DND-41 (cell line): ENCODE measurements around the gene PCP2.

Experiments
- ATAC-seq: fragments of 200-7000 bp; cut with Tn5 transposase; 3 replicates; pipeline ENCODE4 v1.9.1; 2021; ENCODE audit warnings: low read depth; ENCODE audit not compliant: insufficient read depth
- DNase-seq: peaks from one replicate; pipeline ENCODE4 v3.0.0-alpha.2; 2020
- H2AFZ ChIP-seq: 2 replicates; pipeline ENCODE4 v1.6.0; 2012; ENCODE audit warnings: low read depth, low read length
- H3K27ac ChIP-seq: 2 replicates; pipeline ENCODE4 v1.5.1; 2012; ENCODE audit warnings: low read length, inconsistent platforms
- H3K27me3 ChIP-seq: fragments of 200-600 bp; sonication (generic); 2 replicates; pipeline ENCODE4 v1.6.0; 2012; ENCODE audit warnings: low read length, mild to moderate bottlenecking, inconsistent platforms; ENCODE audit not compliant: insufficient read depth, poor library complexity
- H3K36me3 ChIP-seq: 2 replicates; pipeline ENCODE4 v1.5.1; 2012; ENCODE audit warnings: low read length, inconsistent platforms; ENCODE audit not compliant: insufficient read depth
- H3K4me1 ChIP-seq: 2 replicates; pipeline ENCODE4 v1.5.1; 2012; ENCODE audit warnings: mild to moderate bottlenecking, low read length; ENCODE audit not compliant: insufficient read depth
- H3K4me2 ChIP-seq: 2 replicates; pipeline ENCODE4 v1.6.0; 2012; ENCODE audit warnings: mild to moderate bottlenecking, moderate library complexity, low read length, inconsistent platforms; ENCODE audit not compliant: insufficient read depth
- H3K4me3 ChIP-seq, 2 experiments: fragments of 200-600 bp in 1 of 2; shearing (Covaris generic) in 1 of 2; 2 replicates each; pipeline ENCODE4 v1.5.1; 2012 to 2016; ENCODE audit warnings: inconsistent platforms in 2 of 2, low read length in 2 of 2, mild to moderate bottlenecking in 2 of 2, low read depth in 1 of 2, moderate library complexity in 1 of 2
- H3K79me2 ChIP-seq: 2 replicates; pipeline ENCODE4 v1.6.0; 2012; ENCODE audit warnings: low read length, inconsistent platforms; ENCODE audit not compliant: insufficient read depth
- H3K9ac ChIP-seq: 2 replicates; pipeline ENCODE4 v1.6.0; 2012; ENCODE audit warnings: low read depth, mild to moderate bottlenecking, inconsistent platforms, low read length, moderate library complexity
- H3K9me3 ChIP-seq: 2 replicates; pipeline ENCODE4 v1.5.1; 2012; ENCODE audit warnings: low read length, moderate library complexity, mild to moderate bottlenecking, inconsistent platforms; ENCODE audit not compliant: insufficient read depth, severe bottlenecking
- H4K20me1 ChIP-seq: 2 replicates; pipeline ENCODE4 v1.6.0; 2012; ENCODE audit warnings: low read length; ENCODE audit not compliant: insufficient read depth
- EZH2 ChIP-seq: IDR thresholded peaks from 3 replicates; pipeline ENCODE4 v1.6.1; 2012; ENCODE audit warnings: borderline replicate concordance, low read depth, mild to moderate bottlenecking, moderate library complexity, low read length, inconsistent platforms; ENCODE audit not compliant: severe bottlenecking
- TF ChIP-seq, protein P1 (sequence below): IDR thresholded peaks from 2 replicates; pipeline ENCODE4 v1.5.1; 2012; ENCODE audit warnings: borderline replicate concordance, low read length, moderate library complexity, mild to moderate bottlenecking; ENCODE audit not compliant: poor library complexity, severe bottlenecking; ENCODE audit errors: extremely low read depth

PCP2 gene

DNA sequence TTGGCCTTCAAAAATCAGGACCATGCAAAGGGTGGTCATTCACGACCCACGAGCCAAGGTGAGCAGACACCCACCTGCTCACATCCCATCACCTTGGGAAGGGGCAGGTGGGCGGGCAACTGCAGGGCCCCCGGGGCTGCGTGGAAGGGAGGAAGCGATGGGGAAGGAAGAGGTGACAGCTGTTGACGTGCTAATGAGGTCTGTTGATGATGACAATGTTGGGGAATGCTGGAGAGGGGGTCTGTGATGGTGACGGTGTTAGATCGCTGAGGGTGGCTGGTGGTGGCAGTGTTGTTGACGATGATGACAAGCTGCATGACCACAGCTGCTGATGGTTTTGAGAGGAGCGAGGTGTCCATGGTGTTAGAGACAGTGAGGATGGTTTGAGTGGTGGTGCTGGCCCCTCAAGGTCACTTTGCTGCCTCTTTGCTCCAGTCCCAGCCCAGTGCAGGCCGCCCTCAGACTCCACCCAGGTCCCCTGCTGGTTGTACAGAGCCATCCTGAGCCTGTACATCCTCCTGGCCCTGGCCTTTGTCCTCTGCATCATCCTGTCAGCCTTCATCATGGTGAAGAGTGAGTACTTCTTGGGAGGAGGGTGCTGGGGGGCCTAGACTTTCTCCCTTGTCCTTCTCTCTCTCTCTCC lies 44.3 kb upstream of the PCP2 start:
- DNase-seq: no peak

DNA sequence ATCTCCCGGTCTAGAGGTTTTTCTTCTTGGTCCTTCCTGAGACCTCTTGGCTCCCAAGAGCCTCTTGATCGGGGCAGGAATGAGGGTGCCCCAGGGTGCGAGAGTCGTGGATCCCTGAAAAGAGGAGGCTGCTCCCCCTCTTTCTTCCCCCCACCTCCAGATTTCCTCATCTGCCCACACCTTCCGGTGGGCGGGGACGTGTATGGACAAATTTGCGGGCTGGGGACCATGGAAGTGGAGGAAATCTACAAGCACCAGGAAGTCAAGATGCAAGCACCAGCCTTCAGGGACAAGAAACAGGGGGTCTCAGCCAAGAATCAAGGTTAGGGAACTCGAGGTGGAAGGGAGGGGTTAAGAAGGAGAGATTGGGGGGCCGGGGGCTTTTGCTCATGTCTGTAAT lies 43.3 kb upstream of the PCP2 start, which contains the start of gene MCEMP1:
MCEMP1 (plus strand) TSS at position 237 of the 400 bp plus-strand sequence; CDS start at position 268, 31 bp downstream.
- no peak for TF ChIP-seq EZH2
- TF ChIP-seq, protein P1, sequence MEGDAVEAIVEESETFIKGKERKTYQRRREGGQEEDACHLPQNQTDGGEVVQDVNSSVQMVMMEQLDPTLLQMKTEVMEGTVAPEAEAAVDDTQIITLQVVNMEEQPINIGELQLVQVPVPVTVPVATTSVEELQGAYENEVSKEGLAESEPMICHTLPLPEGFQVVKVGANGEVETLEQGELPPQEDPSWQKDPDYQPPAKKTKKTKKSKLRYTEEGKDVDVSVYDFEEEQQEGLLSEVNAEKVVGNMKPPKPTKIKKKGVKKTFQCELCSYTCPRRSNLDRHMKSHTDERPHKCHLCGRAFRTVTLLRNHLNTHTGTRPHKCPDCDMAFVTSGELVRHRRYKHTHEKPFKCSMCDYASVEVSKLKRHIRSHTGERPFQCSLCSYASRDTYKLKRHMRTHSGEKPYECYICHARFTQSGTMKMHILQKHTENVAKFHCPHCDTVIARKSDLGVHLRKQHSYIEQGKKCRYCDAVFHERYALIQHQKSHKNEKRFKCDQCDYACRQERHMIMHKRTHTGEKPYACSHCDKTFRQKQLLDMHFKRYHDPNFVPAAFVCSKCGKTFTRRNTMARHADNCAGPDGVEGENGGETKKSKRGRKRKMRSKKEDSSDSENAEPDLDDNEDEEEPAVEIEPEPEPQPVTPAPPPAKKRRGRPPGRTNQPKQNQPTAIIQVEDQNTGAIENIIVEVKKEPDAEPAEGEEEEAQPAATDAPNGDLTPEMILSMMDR: no peak
- Histone ChIP-seq H3K36me3 (peaks cover 2% of the 10 kb centered on the region; the same call in 1 of the 2 replicates), H3K79me2 (peaks cover 12% of the 10 kb centered on the region), H4K20me1 (peaks cover 4% of the 10 kb centered on the region; the same call in 1 of the 2 replicates), H3K4me3 (no peak within 1 kb of the TSS), H3K4me2 (no peak within 1 kb of the TSS), H3K9me3 (no peaks in the 10 kb centered on the region), H3K27me3 (no peaks in the 10 kb centered on the region), H2AFZ (no peak within 1 kb of the TSS), H3K27ac (no peak within 1 kb of the TSS), H3K9ac (no peak within 1 kb of the TSS), H3K4me1 (peaks cover 34% of the 10 kb centered on the region)
- ATAC-seq (no peak), DNase-seq (no peak)

More for the DNA sequence above, 44.3 kb upstream of the PCP2 start:
- Histone ChIP-seq H3K79me2 (peaks cover 21% of the 10 kb centered on the region), H3K9me3 (no peaks in the 10 kb centered on the region), H3K4me2 (no peak overlapping the region), H4K20me1 (peaks cover 14% of the 10 kb centered on the region), H2AFZ (no peak overlapping the region), H3K9ac (no peak overlapping the region), H3K27me3 (no peaks in the 10 kb centered on the region), H3K4me3 (no peak overlapping the region), H3K4me1 (peaks cover 42% of the 10 kb centered on the region), H3K36me3 (peaks cover 11% of the 10 kb centered on the region), H3K27ac (no peak overlapping the region)
- no peak for ATAC-seq
- no peak for TF ChIP-seq EZH2
- TF ChIP-seq, protein P1: no peak

DNA sequence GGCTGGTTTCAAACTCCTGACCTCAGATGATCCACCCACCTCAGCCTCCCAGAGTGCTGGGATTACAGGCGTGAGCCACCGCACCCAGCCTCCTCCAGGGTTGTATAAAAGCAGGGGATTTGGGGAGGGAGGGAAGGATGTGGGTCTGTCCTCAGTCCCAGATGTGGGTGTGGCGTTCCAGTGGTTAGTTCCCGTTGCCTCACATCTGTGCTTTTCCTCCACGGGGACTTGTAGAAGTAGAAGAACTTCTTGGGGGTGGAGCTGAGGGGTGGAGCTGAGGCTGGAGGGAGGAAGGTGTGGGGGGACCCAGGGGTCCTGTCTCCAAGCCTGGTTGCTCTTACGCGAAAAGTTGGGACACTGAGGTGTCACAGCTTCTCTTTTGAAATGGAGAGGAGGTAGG lies 42.9 kb upstream of the PCP2 start:
- Histone ChIP-seq H3K4me2 (no peak overlapping the region), H3K4me1 (peaks cover 29% of the 10 kb centered on the region), H3K9ac (no peak overlapping the region), H3K27me3 (no peaks in the 10 kb centered on the region), H3K9me3 (no peaks in the 10 kb centered on the region), H3K27ac (no peak overlapping the region), H3K79me2 (peaks cover 7% of the 10 kb centered on the region), H3K4me3 (no peak overlapping the region), H4K20me1 (no peaks in the 10 kb centered on the region), H3K36me3 (no peaks in the 10 kb centered on the region; the same call in 1 of the 2 replicates), H2AFZ (no peak overlapping the region)
- TF ChIP-seq, protein P1: no peak
- TF ChIP-seq EZH2: no peak
- no peak for ATAC-seq
- no peak for DNase-seq
